Stimulated activated CD8-positive, alpha-beta memory T cell treated with anti-CD3 and anti-CD28 coated beads, Interleukin-12 subunit alpha, Interleukin-12 subunit beta, amount 100 ng/mL, for 4 hours (primary cell): ENCODE data around the gene MIA.
"Not testable (repeated sequence)": the region's sequence is repeated elsewhere in the genome, so short reads cannot be mapped to it uniquely, and the experiment has no call there.

Experiments used
- DNase-seq: peaks from one replicate; pipeline ENCODE4 v3.0.0-alpha.2; 2020; ENCODE audit warnings: low read depth

MIA gene

GRCh38 chr19:40750874-40751537 lies 24.3 kb upstream of the MIA start, which contains the start of gene SNRPA:
Gene SNRPA, plus strand, starts transcription at chr19:40751203. Its CDS starts 206 bp downstream, at chr19:40751409.
- DNase-seq = peak; percentile 93

DNA sequence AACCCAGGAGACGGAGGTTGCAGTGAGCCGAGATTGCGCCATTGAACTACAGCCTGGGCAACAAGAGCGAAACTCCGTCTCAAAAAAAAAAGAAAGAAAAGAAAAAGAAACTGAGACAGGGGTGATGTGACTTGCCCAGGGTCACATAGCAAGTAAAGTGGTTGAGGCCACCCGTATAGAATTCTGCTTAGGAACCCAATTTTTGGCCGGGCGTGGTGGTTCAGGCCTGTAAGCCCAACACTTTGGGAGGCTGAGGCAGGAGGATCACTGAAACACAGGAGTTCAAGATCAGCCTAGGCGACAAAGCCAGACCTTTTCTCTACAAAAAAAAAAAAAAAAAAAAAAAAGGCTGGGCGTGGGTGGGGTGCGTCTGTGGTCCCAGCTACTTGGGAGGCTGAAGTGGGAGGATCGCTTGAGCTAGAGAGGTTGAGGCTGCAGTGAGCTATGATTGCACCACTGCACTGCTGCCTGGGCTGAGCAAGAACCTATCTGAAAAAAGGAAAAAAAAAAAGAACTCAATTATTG lies 23.0 kb upstream of the MIA start:
- DNase-seq = no peak

DNA sequence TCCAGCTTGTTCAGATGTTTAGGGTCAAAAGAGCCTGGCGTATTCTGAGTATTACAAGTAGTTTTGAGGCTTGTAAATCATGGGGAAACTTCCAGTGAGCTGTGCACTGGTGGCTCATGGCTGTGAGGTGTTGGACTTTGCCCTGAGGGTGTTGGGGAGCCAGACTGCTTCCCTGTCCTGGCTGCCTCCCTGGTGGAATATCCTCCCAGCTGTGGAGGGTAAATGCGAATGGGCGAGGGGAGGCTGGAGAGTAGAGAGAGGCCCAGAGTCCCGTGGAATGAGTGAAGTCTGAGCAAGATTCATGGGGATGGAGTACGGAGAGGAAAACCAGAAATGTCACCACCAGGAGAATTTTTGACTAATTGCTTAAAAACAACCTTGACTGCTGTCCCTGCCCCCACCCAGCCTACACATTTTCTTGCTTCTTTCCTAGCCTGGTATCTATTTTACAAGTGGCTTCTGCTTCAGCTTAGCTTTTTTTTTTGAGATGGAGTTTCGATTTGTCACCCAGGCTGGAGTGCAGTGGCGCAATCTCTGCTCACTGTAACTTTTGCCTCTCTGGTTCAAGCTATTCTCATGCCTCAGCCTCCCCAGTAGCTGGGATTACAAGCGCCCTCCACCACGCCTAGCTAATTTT lies 20.6 kb upstream of the MIA start:
- DNase-seq = no peak

GRCh38 chr19:40755248-40755624 lies 20.1 kb upstream of the MIA start:
- DNase-seq = no peak

DNA sequence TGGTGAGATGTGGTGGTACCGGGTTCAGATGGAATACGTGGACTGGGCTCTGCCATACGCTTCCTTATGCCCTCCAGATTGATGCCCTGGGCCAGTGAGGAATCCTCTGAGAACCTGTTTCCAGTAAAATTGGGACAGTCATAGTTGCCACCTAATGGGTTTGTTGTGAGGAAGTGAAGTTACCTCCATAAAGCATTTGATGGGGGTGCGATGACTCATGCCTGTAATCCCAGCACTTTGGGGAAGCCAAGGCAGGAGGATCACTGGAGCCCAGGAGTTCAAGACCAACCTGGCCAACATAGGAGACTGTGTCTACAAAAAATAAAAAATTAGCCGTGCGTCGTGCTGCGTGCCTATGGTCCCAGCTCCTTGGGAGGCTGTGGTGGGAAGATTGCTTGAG lies 19.5 kb upstream of the MIA start:
- no peak for DNase-seq

- DNase-seq = no peak
Measured at GRCh38 chr19:40756502-40757110, 18.7 kb upstream of the MIA start.

- no peak for DNase-seq
Measured at GRCh38 chr19:40758491-40758890, 16.8 kb upstream of the MIA start.

DNA sequence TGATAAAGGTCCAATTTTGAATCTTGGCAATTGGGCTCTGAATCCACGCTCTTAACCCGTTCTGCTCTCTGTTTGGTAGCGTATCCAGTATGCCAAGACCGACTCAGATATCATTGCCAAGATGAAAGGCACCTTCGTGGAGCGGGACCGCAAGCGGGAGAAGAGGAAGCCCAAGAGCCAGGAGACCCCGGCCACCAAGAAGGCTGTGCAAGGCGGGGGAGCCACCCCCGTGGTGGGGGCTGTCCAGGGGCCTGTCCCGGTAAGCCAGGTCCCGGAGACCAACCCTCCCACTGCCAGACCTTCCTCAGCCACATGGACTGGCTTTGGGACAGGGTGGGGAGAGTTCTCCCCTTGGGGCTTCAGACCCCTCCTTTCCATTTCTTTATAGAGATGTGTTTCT lies 16.0 kb upstream of the MIA start:
- no peak for DNase-seq

DNA sequence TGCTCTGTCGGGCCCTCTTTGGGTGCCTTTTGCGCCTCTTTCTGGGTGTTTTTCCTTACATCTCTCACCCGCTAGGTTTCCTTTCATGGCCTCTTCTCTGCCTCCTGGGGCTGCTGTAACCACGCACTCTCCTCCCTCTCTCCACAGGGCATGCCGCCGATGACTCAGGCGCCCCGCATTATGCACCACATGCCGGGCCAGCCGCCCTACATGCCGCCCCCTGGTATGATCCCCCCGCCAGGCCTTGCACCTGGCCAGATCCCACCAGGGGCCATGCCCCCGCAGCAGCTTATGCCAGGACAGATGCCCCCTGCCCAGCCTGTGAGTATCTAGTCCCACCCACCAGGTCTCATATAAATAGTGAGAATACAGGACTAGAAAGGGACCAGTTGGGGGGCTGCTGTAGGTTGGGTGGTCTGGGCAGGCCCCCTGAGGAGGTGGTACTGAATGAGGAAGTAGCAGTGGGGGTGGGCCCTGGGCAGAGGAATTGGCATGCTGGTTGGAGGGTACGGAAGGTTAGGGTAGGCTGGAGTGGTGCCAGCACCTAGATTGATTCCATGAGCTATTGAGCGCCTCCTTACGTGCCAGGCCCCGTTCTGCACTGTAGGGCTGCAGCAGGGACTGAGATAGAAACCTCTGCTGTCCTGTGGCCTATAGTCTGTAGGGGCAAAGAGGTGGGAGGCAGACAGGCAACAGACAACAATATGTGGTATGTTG lies 12.4 kb upstream of the MIA start:
- DNase-seq = no peak

- no peak for DNase-seq
Measured at GRCh38 chr19:40763526-40763925, 11.8 kb upstream of the MIA start.

DNA sequence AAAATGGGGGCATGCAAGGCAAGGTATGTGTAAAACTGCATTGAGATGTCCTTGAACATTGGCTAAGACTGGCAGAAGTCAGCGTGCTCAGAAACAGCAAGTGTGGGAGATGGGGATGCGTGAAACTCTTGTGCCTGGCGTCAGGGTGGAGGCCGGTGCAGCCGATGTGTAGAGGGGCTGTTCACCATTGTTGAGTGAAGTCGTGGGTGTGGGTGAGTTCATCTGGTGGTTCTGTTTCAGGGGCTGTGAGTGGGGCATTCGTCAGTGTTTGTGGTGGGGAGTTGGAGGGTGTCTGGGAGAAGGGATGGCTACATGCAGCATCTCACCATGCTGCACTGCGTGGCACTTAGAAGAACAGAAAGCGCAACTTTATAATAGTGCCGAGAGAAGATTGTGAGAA lies 11.4 kb upstream of the MIA start:
- DNase-seq = no peak

DNA sequence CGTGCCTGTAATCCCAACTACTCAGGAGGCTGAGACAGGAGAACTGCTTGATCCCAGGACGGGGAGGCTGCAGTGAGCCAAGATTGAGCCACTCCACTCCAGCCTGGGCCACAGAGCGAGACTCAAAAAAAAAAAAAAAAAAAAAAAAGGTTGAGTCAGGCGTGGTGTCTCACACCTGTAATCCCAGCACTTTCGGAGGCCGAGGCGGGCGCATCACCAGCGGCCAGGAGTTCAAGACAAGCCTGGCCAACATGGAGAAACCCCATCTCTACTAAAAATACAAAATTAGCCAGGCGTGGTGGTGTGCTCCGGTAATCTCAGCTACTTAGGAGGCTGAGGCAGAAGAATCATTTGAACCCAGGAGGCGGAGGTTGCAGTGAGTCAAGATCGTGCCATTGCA lies 8.9 kb upstream of the MIA start:
- DNase-seq = not testable (repeated sequence)

GRCh38 chr19:40768869-40769268 lies 6.5 kb upstream of the MIA start:
- DNase-seq = no peak

DNA sequence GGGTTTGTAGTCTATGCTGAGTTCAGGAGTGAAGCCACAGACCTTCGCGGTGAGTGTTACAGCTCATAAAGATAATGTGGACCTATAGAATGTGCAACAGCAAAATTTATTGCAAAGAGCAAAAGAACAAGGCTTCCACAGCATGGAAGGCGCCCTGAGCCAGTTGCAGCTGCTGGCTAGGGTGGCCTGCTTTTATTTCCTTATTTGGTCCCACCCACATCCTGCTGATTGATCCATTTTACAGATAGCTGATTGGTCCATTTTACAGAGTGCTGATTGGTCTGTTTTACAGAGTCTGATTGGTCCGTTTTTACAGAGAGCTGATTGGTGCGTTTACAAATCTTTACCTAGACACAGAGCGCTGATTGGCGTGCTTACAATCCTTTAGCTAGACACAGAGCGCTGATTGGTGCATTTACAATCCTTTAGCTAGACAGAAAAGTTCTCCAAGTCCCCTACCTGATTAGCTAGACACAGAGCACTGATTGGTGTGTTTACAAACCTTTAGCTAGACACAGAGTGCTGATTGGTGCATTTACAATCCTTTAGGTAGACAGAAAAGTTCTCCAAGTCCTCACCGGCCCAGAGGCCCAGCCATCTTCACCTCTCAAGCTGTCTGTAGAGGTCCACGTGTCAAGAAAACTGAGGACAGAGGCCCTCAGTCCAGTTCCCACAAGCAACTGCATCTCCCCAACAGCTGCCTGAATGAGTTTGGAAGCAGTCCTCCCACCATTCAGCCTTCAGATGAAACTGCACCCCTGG lies 4.0 kb upstream of the MIA start:
- DNase-seq = not testable (repeated sequence)

DNA sequence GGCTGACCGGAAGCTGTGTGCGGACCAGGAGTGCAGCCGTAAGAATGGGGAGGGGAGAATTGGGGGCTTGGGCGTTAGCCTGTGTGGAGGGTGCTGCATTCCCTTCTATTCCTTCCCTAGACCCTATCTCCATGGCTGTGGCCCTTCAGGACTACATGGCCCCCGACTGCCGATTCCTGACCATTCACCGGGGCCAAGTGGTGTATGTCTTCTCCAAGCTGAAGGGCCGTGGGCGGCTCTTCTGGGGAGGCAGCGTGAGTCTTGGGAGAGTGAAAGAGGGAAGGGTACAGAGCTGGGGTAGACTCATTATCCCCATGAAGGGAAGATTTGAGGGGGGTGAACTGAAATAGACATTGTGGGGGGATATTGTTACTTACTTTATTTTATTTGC lies 306 bp downstream of the MIA start:
- no peak for DNase-seq

DNA sequence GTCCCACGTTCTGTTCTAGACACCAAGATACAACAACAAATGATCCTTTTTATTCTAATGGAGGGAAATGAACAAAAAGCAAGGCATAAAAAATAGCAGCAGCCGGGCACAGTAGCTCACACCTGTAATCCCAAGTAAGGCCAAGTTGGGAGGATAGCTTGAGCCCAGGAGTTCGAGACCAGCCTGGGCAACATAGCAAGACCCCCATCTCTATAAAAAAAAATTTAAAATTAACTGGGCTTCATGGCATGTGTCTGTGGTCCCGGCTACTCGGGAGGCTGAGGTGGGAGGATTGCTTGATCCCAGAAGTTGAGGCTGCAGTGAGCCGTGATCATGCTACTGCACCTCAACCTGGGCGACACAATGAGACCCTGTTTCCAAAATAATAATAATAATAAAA lies 1.0 kb downstream of the MIA start:
- DNase-seq = no peak

- peak; percentile 72 for DNase-seq
Measured at GRCh38 chr19:40776932-40777644, 1.8 kb downstream of the MIA start.

DNA sequence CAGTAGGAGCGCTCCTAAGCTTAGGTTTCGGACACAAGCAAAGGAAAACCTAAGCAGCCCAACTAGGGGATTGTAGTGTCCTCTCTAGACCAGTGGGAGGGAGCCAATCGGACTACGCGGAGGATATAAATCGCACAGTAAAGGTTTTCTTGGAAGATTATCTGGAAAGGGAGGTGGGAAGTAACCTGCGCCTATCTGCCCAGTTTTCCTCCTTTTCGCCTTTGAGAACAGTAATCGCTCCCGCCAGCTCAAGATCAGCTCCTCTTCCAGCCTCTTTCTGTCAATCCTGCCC lies 2.3 kb downstream of the MIA start:
- no peak for DNase-seq

DNA sequence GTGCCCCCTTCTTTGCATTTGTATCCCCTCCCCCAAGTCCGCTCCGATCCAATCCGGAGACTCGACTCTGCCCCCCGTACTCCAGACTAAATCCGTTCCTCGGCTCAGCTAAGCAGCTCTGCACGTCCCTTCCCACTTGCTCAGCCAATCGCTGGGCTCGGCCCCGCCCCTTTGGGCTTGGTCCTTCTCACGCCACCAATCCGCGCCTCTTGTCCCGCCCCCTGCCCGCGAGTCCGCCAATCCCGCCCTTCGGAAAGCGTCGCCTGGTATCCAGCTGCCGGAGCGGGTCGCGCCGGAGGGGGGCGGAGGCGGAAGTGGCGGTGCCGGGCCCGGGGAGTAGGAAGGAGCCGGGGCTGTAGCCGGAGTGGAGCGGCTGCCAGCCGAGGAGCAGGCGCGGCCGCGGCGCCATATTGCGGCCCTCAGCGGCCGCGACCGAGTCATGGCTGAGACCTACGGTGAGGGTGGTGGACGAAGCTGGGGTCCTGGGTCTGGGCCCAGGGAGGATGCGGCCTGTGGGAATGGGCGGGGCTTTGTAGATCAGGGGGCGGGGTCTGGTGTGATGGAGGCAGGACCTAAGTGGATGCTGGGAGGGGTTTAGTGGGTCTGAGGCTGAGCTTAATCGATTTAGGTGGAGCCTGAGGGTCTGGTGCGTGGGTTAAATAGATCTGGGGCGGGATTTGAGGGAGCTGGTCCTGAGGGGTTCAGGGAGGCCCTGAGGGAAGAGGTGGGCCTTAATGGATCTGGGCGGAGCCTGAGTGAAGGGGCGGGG lies 2.8 kb downstream of the MIA start, which contains the start of gene RAB4B:
RAB4B (plus strand) TSS at position 311 of the 769 bp plus-strand sequence; CDS start at position 440, 129 bp downstream.
- peak; percentile 100 for DNase-seq

DNA sequence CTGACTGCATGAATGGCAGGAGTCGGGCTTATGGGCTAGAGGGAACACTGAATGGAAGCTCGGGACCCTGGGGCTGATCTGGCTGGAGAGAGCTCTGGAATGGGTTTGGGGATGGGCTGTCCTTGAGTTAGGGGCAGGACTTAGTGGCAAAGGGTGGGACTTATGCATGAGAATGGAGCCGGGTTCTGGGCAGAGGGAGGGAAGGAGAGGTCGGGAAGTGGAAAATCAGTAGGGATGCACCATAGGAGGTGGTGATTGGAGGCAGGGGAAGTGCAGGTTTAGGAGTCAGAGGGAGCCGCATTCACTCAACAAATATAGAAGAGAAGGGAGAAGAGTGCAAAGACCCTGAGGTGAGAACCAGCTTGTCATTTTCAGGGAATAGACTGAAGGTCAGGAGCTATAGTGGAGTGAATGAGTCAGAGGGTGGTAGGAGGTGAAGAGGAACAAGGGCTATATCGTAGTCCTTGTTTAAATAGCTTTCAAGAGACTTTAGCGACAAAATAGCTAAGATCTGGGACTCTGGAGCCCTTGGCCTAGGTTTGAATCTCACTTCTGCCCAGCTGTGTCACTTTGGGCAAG lies 3.5 kb downstream of the MIA start:
- DNase-seq = no peak
